Skeletal muscle satellite cell (primary cell): ENCODE data around the gene USH2A.
A peak's percentile ranks its signal among the peaks of the same experiment; 100 is the strongest.

Source experiments
- H3K27me3 ChIP-seq: 2 replicates; pipeline ENCODE4 v1.7.0; 2013; ENCODE audit warnings: low read length; ENCODE audit not compliant: control insufficient read depth, insufficient read depth
- H3K36me3 ChIP-seq: 2 replicates; pipeline ENCODE4 v1.7.0; 2013; ENCODE audit warnings: mild to moderate bottlenecking, control low read depth, low read length; ENCODE audit not compliant: insufficient read depth
- H3K4me1 ChIP-seq: 2 replicates; pipeline ENCODE4 v1.7.0; 2013; ENCODE audit warnings: low read length; ENCODE audit not compliant: control insufficient read depth, insufficient read depth
- H3K4me2 ChIP-seq: 2 replicates; pipeline ENCODE4 v1.7.0; 2013; ENCODE audit warnings: mild to moderate bottlenecking, low read length
- H3K4me3 ChIP-seq: 2 replicates; pipeline ENCODE4 v1.7.0; 2013; ENCODE audit warnings: low read length
- H3K9ac ChIP-seq: 2 replicates; pipeline ENCODE4 v1.7.0; 2013; ENCODE audit warnings: mild to moderate bottlenecking, low read depth, low read length, moderate library complexity
- H3K9me3 ChIP-seq: replicated peaks from 2 replicates; pipeline ENCODE4 v1.7.0; 2013; ENCODE audit warnings: mild to moderate bottlenecking, control low read depth, low read length

The USH2A gene

GRCh38 chr1:215652371-215652770 lies 770.9 kb downstream of the USH2A start:
- Histone ChIP-seq H3K4me2 (no peak overlapping the region), H3K9ac (no peak overlapping the region), H3K9me3 (no peaks in the 10 kb centered on the region), H3K36me3 (no peaks in the 10 kb centered on the region), H3K27me3 (no peaks in the 10 kb centered on the region), H3K4me3 (no peak overlapping the region), H3K4me1 (no peaks in the 10 kb centered on the region)

GRCh38 chr1:215651867-215652266 lies 771.4 kb downstream of the USH2A start:
- no peak overlapping the region for H3K4me2 ChIP-seq
- H3K9me3 ChIP-seq: no peaks in the 10 kb centered on the region
- H3K27me3 ChIP-seq: no peaks in the 10 kb centered on the region
- H3K4me1 ChIP-seq: no peaks in the 10 kb centered on the region
- H3K36me3 ChIP-seq: no peaks in the 10 kb centered on the region
- no peak overlapping the region for H3K9ac ChIP-seq
- H3K4me3 ChIP-seq: no peak overlapping the region

- no peak overlapping the region for H3K9ac ChIP-seq
- no peaks in the 10 kb centered on the region for H3K9me3 ChIP-seq
- H3K36me3 ChIP-seq: no peaks in the 10 kb centered on the region
- H3K4me1 ChIP-seq: no peaks in the 10 kb centered on the region
- no peaks in the 10 kb centered on the region for H3K27me3 ChIP-seq
- H3K4me2 ChIP-seq: no peak overlapping the region
- H3K4me3 ChIP-seq: no peak overlapping the region
Measured at GRCh38 chr1:215650446-215651149, 772.6 kb downstream of the USH2A start.

- Histone ChIP-seq H3K4me2 (no peak overlapping the region), H3K9me3 (no peaks in the 10 kb centered on the region), H3K4me3 (no peak overlapping the region), H3K27me3 (no peaks in the 10 kb centered on the region), H3K36me3 (no peaks in the 10 kb centered on the region), H3K4me1 (no peaks in the 10 kb centered on the region), H3K9ac (no peak overlapping the region)
Measured at GRCh38 chr1:215648957-215649356, 774.3 kb downstream of the USH2A start.

DNA sequence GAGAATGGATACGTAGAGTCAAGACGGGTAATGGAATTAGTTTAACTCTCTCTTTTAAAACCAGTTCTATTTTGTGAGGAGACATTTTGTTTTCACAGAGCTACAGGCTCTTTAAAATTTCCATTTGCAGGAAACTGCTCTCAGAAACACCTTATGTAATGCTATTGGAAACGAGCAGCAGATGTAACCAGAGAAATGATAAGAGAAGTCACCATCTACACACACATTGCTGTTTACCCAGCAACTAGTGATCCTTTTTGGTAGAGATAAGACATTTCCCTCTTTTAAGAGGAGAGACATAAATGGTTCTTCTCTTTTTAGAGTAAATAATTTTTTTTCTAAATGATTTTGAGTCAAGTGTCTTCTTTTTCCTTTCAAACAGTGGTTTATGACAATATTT lies 775.5 kb downstream of the USH2A start:
- Histone ChIP-seq H3K9ac (no peak overlapping the region), H3K4me1 (no peaks in the 10 kb centered on the region), H3K36me3 (no peaks in the 10 kb centered on the region), H3K27me3 (no peaks in the 10 kb centered on the region), H3K4me3 (no peak overlapping the region), H3K4me2 (no peak overlapping the region), H3K9me3 (no peaks in the 10 kb centered on the region)

DNA sequence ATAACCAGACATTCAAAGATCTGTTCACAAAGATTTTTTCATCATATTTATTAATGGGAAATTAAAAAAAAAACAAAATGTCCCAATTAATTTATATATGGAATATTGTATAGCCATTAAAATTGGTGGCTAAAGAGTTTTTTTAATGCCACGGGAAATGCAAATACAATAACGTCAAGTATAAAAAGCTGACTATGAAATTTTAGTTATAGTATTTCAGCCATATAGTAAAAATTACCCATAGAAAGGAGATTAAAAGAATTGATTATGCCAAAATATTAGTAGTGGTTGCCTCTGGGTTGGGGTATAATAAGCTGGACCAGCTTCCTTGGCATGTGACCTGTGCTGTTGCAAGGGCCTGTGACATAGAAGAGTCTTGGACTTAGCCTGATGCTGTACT lies 777.4 kb downstream of the USH2A start:
- Histone ChIP-seq H3K36me3 (no peaks in the 10 kb centered on the region), H3K27me3 (no peaks in the 10 kb centered on the region), H3K4me1 (no peaks in the 10 kb centered on the region), H3K4me2 (no peak overlapping the region), H3K4me3 (no peak overlapping the region), H3K9me3 (no peaks in the 10 kb centered on the region), H3K9ac (no peak overlapping the region)

DNA sequence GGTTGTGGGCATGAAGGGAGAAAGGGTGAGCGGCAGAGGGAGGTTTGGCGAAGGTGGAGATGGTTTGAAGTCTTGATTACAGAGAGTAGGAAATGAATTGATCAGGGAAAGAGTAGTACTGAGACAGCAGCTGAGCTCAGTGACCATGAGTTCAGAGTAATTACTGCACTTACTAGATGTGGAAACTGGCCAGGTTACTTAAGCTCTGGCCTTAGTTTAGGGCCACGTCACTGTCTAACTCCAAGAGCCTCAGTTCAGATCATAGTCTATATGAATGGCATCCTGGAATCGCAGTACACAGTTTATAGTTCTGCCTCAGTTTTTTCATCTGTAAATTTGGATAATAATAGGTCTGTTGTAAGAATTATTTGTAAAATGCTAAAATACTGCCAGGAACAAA lies 778.1 kb downstream of the USH2A start:
- H3K4me3 ChIP-seq: no peak overlapping the region
- no peaks in the 10 kb centered on the region for H3K4me1 ChIP-seq
- H3K9ac ChIP-seq: no peak overlapping the region
- H3K27me3 ChIP-seq: no peaks in the 10 kb centered on the region
- H3K4me2 ChIP-seq: no peak overlapping the region
- no peaks in the 10 kb centered on the region for H3K36me3 ChIP-seq
- no peaks in the 10 kb centered on the region for H3K9me3 ChIP-seq

GRCh38 chr1:215643592-215644321 lies 779.5 kb downstream of the USH2A start:
- Histone ChIP-seq H3K9me3 (no peaks in the 10 kb centered on the region), H3K9ac (no peak overlapping the region), H3K4me1 (no peaks in the 10 kb centered on the region), H3K4me2 (no peak overlapping the region), H3K36me3 (no peaks in the 10 kb centered on the region), H3K27me3 (no peaks in the 10 kb centered on the region), H3K4me3 (no peak overlapping the region)

DNA sequence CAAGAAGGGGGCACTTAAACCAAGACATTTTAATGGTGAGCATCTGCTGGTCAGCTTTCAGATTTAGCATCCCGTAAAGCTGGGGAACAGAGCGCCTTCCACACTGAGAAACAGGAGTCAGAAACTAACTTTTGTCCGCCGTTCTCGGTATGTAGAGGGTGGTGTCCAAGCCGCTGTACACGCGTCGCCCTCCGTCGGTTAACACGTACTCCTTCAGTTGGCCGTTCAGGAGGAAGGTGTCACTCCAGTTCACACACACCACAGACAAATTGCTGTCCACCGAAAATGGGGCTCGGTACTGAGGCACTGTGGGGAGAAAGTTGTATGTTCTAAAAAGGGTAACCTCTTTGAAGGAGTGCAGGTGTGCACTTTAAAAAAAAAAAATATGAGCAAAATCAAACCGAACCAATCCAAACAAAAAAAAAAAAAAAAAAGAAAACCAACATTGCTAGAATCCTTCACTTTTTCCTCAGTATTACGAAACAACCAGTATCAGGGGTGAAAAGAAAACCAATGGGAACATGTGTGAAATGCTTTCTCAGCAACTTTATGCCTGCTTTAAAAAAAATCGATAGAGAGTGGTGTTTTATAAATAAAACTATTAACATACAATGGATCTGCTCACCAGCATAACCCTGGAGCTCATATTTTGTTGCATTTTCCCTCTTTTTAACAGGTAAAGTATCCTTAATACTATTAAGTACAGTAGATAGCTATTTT lies 782.7 kb downstream of the USH2A start:
- Histone ChIP-seq H3K27me3 (no peaks in the 10 kb centered on the region), H3K9ac (no peak overlapping the region), H3K4me1 (peaks cover 16% of the 10 kb centered on the region), H3K4me2 (no peak overlapping the region), H3K4me3 (no peak overlapping the region), H3K9me3 (no peaks in the 10 kb centered on the region), H3K36me3 (no peaks in the 10 kb centered on the region)

DNA sequence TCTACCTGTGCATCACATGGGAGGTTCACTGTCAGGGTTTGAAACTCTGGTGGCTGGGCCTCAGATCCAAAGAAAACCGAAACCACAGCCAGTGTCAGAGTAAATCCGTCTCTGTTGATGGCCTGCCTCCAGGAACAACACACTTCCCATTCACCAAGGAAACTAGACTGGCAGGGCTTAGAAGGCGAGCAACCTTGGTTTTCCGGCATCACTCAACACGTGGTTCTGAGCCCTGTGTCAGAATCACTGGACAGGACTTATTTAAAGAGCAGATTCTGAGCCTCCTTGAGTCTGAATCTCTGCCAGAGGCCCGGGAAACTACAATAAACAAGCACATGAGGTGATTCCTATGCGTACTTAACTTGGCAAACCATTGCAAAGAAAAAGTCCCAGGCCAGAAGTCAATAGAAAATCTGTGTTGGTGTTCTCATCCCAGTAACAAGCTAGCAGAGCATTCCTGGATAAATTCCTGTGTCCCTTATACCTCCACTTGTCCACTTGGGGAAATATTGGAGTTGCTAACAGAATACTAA lies 786.1 kb downstream of the USH2A start:
- Histone ChIP-seq H3K9ac (peak overlapping the region; percentile 23), H3K4me1 (peaks cover 16% of the 10 kb centered on the region), H3K27me3 (no peaks in the 10 kb centered on the region), H3K9me3 (no peaks in the 10 kb centered on the region), H3K36me3 (no peaks in the 10 kb centered on the region), H3K4me2 (peak overlapping the region; percentile 74), H3K4me3 (peak overlapping the region; percentile 52)

DNA sequence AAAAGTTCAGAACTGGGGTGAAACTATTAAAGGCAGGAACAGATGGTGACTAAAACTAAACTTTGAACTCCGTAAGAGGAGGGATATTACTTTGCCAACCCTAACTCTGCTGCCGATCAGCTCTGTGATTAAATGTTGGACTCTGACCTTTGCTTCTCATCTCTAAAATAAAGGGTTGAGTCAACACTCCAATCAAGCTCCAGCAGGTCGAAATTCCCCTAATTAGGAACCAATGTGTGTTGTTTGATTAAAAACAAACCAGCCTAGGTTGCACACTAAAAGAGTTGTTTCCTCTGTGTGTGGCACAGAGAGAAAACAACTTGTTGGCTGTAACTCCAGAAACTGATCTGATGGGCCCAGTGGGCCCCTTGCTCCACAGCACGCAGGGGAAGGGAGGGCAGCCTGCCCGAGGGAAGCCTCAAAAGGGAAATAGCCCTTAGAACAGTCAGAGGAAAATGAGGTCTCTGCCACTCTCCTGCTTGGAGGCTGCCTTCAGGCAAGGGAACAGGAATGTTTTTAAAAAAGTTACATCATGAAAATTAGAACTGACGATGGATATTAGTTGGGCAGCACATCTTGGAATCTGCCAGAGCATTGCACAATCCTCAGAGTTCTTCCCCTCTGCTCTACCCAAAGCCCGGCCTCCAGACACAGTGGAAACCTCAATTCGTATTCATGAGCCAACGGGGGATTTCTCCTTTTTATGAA lies 786.8 kb downstream of the USH2A start:
- peak overlapping the region; percentile 52 for H3K4me3 ChIP-seq
- H3K27me3 ChIP-seq: no peaks in the 10 kb centered on the region
- peak overlapping the region; percentile 74 for H3K4me2 ChIP-seq
- peak overlapping the region; percentile 23 for H3K9ac ChIP-seq
- H3K4me1 ChIP-seq: peaks cover 19% of the 10 kb centered on the region
- H3K9me3 ChIP-seq: no peaks in the 10 kb centered on the region
- H3K36me3 ChIP-seq: no peaks in the 10 kb centered on the region
